GM13977 (cell line): Measurements from ENCODE around the gene DENND1B.

ENCODE experiments used
- DNase-seq: peaks from one replicate; pipeline ENCODE4 v3.0.0; 2012; ENCODE audit warnings: low spot score
- in situ Hi-C: fragments of 300-500 bp; cut with MboI; formaldehyde crosslinking; loops from one replicate; pipeline ENCODE4 v1.12.0; 2022; ENCODE audit warnings: low sequenced_read_pairs, low pct_unique_long_range_greater_than_20kb, mixed read lengths, inconsistent platforms; ENCODE audit not compliant: unreplicated experiment
- TF ChIP-seq, protein P1 (sequence below): IDR thresholded peaks from 2 replicates; pipeline ENCODE4 v1.5.1; 2012; ENCODE audit warnings: mild to moderate bottlenecking, control low read depth; ENCODE audit not compliant: insufficient read depth; ENCODE audit errors: extremely low read depth, missing control alignments

DENND1B gene

DNA sequence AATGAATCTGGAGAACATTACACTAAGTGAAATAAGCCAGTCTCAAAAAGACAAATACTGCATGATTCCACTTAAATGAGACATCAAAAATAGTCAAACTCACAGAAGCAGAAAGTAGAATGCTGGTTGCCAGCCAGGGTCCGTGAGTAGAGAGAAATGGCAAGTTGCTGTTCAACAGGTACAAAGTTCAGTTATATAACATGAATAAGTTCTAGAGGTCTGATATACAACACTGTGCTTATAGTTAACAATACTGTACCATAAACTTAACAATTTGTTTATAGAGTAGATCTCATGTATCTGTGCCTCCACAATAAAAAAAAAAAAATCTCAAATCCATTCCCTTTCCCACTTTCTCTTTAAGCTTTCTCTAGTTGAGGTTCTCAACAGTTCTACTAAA, 83.5 kb downstream of the DENND1B start:
- TF ChIP-seq, protein P1, sequence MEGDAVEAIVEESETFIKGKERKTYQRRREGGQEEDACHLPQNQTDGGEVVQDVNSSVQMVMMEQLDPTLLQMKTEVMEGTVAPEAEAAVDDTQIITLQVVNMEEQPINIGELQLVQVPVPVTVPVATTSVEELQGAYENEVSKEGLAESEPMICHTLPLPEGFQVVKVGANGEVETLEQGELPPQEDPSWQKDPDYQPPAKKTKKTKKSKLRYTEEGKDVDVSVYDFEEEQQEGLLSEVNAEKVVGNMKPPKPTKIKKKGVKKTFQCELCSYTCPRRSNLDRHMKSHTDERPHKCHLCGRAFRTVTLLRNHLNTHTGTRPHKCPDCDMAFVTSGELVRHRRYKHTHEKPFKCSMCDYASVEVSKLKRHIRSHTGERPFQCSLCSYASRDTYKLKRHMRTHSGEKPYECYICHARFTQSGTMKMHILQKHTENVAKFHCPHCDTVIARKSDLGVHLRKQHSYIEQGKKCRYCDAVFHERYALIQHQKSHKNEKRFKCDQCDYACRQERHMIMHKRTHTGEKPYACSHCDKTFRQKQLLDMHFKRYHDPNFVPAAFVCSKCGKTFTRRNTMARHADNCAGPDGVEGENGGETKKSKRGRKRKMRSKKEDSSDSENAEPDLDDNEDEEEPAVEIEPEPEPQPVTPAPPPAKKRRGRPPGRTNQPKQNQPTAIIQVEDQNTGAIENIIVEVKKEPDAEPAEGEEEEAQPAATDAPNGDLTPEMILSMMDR, result no peak
- DNase-seq, result no peak
- in situ Hi-C loops, result no loop called here

- TF ChIP-seq, protein P1, result no peak
- in situ Hi-C loops, result no loop called here
- DNase-seq, result no peak
Measured at GRCh38 chr1:197690074-197690473, 85.2 kb downstream of the DENND1B start.

DNA sequence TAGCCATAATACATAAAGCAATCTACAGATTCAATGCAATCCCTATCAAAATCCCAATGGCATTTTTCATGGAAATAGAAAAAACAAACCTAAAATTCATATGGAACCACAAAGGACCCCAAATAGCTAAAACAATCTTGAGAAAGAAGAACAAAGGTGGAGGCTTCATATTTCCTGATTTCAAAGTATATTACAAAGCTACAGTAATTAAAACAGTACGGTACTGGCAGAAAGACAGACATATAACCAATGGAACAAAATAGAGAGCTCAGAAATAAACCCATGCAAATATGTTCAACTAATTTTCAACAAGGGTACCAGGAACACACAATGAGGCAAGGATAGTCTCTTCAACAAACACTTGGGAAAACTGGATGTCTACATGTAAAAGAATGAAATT, 87.0 kb downstream of the DENND1B start:
- TF ChIP-seq, protein P1, result no peak
- in situ Hi-C loops, result no loop called here
- DNase-seq, result no peak

- TF ChIP-seq, protein P1, result no peak
- in situ Hi-C loops, result no loop called here
- DNase-seq, result no peak
Measured at GRCh38 chr1:197686702-197687355, 88.5 kb downstream of the DENND1B start.

DNA sequence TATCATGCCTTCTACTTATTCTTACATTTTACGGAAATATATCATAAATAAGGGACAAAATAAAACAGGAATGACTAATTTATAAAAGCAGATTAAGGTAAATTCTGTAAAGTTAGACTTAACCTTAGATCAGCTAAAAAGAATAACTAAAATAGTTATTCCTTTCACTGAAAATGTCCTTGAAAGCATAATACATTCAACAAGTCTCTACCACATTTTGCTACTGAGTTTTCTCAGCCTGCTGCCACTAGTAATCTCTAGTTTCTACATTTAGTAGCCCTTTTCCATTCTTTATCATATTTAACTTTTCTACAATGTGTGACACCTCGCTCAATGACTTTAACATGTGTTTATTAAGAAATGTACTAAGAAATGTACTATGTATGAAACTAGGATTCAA, 89.0 kb downstream of the DENND1B start:
- in situ Hi-C loops, result no loop called here
- TF ChIP-seq, protein P1, result no peak
- DNase-seq, result no peak

DNA sequence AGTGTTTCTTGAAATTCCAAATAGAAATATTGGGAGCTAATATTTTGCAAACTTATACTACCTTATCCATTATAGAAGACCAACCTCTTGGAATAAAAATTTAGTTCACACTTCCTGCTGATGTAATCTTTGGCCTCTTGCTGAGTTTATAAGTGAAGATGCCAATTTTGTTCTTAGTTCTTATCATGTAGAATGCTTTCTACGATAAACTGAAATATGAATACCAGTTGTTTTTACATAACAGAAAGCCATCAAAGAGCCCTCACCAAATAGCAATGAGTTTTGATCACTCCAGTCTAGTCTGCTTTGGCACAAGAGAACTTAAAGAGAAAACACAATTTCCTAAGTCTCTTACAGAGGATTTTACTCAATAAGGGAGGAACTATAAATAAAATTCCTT, 89.5 kb downstream of the DENND1B start:
- in situ Hi-C loops, result no loop called here
- TF ChIP-seq, protein P1, result no peak
- DNase-seq, result no peak

DNA sequence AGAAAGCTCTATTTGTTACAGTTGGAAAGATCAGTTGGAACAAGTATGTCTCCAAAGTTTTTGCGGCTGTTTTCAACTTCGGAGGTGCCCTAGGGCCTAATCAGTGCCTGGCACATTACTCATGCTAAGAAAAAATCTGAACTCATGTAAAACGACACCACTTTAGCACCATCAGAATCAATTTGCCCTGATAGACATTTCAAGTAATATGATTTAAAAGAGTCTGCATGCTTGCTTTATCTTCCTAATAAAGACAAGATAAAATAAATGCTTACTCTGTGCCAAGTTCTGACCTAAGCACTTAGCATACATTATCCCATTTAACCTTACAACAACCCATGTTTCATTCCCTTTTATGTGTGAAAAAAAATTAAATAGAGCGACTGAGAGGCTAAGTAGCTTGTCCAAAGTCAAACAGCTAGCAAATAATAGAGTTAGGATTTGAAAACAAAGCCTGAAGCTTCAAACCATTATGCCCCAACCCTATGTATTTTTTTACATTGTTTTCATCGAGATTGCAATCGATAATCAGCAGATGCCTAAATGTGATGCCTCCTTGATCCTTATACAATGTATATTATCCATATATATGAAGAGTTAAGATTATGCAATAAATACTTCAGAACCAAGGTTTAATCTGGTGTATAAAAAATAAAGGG, 91.3 kb downstream of the DENND1B start:
- TF ChIP-seq, protein P1, result no peak
- no peak for DNase-seq
- in situ Hi-C loops, result no loop called here
